Nephron progenitor cell (in vitro differentiated cells): ENCODE results near the gene FUT8.

Source experiments
- DNase-seq: peaks from one replicate; pipeline ENCODE4 v3.0.0; 2021
- H3K27ac Mint-ChIP-seq: 2 replicates; pipeline ENCODE4 v1.8.0; 2021; ENCODE audit warnings: mild to moderate bottlenecking, moderate library complexity, mixed read lengths
- H3K27me3 Mint-ChIP-seq: 2 replicates; pipeline ENCODE4 v1.8.0; 2021; ENCODE audit warnings: mild to moderate bottlenecking, low read depth, mixed read lengths; ENCODE audit not compliant: poor library complexity
- H3K36me3 Mint-ChIP-seq: 2 replicates; pipeline ENCODE4 v1.8.0; 2021; ENCODE audit warnings: low read depth, mixed read lengths
- H3K4me1 Mint-ChIP-seq: 2 replicates; pipeline ENCODE4 v1.8.0; 2021; ENCODE audit warnings: mixed read lengths
- H3K4me3 Mint-ChIP-seq: 2 replicates; pipeline ENCODE4 v1.8.0; 2021; ENCODE audit warnings: mild to moderate bottlenecking, moderate library complexity, mixed read lengths
- H3K9me3 Mint-ChIP-seq: 2 replicates; pipeline ENCODE4 v1.8.0; 2021; ENCODE audit warnings: mild to moderate bottlenecking, moderate library complexity, mixed read lengths
- TF ChIP-seq, protein P1 (sequence below): fragments of 200-600 bp; sonication (generic); IDR thresholded peaks from 2 replicates; pipeline ENCODE4 v1.5.0; 2021; ENCODE audit warnings: antibody characterized with exemption

FUT8 gene

DNA sequence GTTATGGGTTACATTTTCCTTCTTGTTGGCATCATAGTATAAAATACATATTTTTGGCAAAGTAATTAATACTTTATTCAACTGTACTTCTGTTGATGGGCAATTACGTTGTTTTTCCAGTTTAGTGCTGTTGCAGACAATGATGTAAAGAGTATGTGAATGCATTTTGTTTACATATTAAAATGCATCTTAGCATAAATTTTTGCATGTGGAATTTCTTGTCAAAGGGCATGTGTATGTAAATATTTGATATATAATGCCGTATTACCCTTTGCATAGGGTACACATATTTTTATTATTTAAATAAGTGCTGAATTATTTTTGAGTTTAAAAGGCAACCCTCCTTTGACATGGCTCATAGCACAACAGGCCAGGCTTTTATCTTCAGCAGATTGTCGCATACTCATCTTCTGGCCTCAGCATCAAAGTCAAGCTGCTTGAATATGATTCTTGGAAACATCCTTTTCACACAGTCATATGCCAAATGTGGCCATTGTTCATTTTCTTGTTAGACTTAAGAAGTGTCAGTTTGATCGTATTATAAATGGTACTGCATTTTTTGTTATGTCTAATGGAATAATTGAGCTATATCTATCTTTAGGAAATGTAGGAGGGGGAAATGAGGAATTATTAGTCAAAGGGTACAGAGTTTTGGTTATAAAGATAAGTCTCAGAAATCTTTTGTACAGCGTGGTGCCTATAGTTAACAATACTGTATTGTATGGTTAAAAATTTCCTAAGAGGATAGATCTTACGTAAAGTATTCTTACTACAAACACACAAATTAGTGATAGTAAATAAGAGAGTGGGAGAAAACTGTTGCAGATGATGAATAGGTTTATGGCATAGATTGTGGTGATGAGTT lies 138.5 kb downstream of the FUT8 start:
- TF ChIP-seq, protein P1, sequence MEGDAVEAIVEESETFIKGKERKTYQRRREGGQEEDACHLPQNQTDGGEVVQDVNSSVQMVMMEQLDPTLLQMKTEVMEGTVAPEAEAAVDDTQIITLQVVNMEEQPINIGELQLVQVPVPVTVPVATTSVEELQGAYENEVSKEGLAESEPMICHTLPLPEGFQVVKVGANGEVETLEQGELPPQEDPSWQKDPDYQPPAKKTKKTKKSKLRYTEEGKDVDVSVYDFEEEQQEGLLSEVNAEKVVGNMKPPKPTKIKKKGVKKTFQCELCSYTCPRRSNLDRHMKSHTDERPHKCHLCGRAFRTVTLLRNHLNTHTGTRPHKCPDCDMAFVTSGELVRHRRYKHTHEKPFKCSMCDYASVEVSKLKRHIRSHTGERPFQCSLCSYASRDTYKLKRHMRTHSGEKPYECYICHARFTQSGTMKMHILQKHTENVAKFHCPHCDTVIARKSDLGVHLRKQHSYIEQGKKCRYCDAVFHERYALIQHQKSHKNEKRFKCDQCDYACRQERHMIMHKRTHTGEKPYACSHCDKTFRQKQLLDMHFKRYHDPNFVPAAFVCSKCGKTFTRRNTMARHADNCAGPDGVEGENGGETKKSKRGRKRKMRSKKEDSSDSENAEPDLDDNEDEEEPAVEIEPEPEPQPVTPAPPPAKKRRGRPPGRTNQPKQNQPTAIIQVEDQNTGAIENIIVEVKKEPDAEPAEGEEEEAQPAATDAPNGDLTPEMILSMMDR = no peak
- Mint-ChIP-seq H3K27ac (no peak overlapping the region), H3K36me3 (no peaks in the 10 kb centered on the region), H3K4me1 (no peaks in the 10 kb centered on the region), H3K27me3 (no peaks in the 10 kb centered on the region), H3K4me3 (no peak overlapping the region), H3K9me3 (no peaks in the 10 kb centered on the region)
- DNase-seq = no peak

DNA sequence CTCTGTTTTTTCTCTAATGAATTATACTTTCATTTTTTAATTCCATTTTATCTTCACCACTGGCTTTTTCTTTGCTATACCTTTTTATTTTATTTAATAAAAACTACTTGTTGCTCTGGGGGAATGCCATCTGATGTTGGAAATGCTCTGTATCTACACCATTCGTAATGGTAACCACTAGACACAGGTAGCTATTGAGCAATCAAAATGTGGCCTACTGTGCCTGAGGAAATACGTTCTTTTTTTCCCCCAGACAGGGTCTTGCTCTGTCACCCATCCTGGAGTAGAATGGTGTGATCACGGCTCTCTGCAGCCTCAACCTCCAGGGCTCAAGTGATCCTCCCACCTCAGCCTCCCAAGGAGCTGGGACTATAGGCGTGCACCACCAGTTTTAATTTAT lies 140.2 kb downstream of the FUT8 start:
- TF ChIP-seq, protein P1 = no peak
- H3K36me3 Mint-ChIP-seq = no peaks in the 10 kb centered on the region
- H3K4me1 Mint-ChIP-seq = no peaks in the 10 kb centered on the region
- H3K27ac Mint-ChIP-seq = no peak overlapping the region
- DNase-seq = no peak
- no peak overlapping the region for H3K4me3 Mint-ChIP-seq
- no peaks in the 10 kb centered on the region for H3K9me3 Mint-ChIP-seq
- no peaks in the 10 kb centered on the region for H3K27me3 Mint-ChIP-seq

DNA sequence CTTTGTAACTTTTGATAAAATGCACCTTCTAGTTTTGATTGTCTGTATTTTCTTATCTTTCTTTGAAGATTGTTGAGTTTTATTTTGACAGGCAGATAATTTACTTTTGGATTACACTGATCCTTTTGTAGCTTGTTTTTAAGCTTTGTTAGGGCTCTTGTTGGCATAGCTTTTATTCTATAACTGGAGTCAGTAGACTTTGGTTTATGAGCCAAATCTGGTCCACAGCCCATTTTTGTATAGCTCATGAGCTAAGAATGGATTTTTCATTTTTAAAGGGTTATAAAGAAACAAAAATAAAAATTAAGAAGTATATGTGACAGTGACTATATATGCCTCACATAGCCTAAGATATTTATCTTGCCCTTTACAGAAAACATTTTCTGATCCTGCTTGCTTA lies 142.3 kb downstream of the FUT8 start:
- TF ChIP-seq, protein P1 = no peak
- no peak for DNase-seq
- Mint-ChIP-seq H3K4me3 (no peak overlapping the region), H3K4me1 (no peaks in the 10 kb centered on the region), H3K9me3 (no peaks in the 10 kb centered on the region), H3K36me3 (no peaks in the 10 kb centered on the region), H3K27me3 (no peaks in the 10 kb centered on the region), H3K27ac (no peak overlapping the region)

DNA sequence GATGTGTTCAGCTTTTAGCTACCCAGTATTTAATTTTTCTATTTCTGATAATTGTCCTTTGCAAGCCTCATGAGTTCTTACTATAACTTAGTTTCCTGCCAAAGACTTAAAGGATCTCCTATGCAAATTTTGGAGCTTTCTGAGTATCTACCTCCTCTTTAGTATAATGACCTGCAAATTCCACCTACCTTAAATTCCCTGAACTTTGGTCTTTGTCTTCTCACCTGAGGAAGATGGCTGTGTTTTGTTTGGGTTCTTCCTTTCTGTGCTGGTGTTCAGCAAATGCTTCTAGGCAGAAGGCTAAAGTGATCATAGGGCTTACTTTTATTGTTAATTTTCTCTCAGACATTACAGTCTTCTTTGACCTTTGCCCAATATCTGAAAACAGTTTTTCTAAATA lies 142.8 kb downstream of the FUT8 start:
- no peak for DNase-seq
- Mint-ChIP-seq H3K9me3 (no peaks in the 10 kb centered on the region), H3K27me3 (no peaks in the 10 kb centered on the region), H3K4me1 (no peaks in the 10 kb centered on the region), H3K36me3 (no peaks in the 10 kb centered on the region), H3K4me3 (no peak overlapping the region), H3K27ac (no peak overlapping the region)
- TF ChIP-seq, protein P1 = no peak

- no peak for DNase-seq
- H3K4me3 Mint-ChIP-seq = no peak overlapping the region
- H3K4me1 Mint-ChIP-seq = no peaks in the 10 kb centered on the region
- no peak overlapping the region for H3K27ac Mint-ChIP-seq
- TF ChIP-seq, protein P1 = no peak
- H3K27me3 Mint-ChIP-seq = no peaks in the 10 kb centered on the region
- no peaks in the 10 kb centered on the region for H3K9me3 Mint-ChIP-seq
- no peaks in the 10 kb centered on the region for H3K36me3 Mint-ChIP-seq
Measured at GRCh38 chr14:65558363-65558762, 145.8 kb downstream of the FUT8 start.
